Endothelial cell of umbilical vein (primary cell): ENCODE data around the gene KRT31. TPM values are rescaled to one million over a fixed set of nuclear protein-coding genes. Genes with fewer than 3 reads are reported as not detected.

Source experiments
- BruUV-seq: library from RNA; stranded (reverse); fragments of 400-500 nt; replicated peaks from 2 replicates; lab custom pipeline; 2021; lab: Mats Ljungman, UMichigan
- CTCF ChIA-PET: fragments of 300-600, 350-600 bp; sonication (Branson Sonifier 250); formaldehyde crosslinking; loops from one replicate; lab custom pipeline; 2021; ENCODE audit warnings: antibody characterized with exemption, inconsistent platforms; lab: Charles Lee
- POLR2A ChIA-PET: fragments of 300-600, 350-600 bp; sonication (Branson Sonifier 250); formaldehyde crosslinking; loops from one replicate; lab custom pipeline; 2021; ENCODE audit warnings: antibody characterized with exemption, inconsistent platforms; lab: Charles Lee
- DNase-seq: peaks from one replicate; pipeline ENCODE4 v3.0.0-alpha.2; 2011; ENCODE audit warnings: low read depth, low spot score
- FAIRE-seq: peaks from 2 replicates; lab custom pipeline; 2011; peaks lifted over from hg19 to GRCh38; lab: Jason Lieb, UNC
- H2AFZ ChIP-seq: 2 replicates; pipeline ENCODE4 v1.6.0; 2012; ENCODE audit warnings: low read depth, low read length, control low read depth, inconsistent platforms
- H3K27ac ChIP-seq: 2 replicates; pipeline ENCODE4 v1.5.1; 2011; ENCODE audit warnings: low read depth, mild to moderate bottlenecking, control low read depth, low read length, moderate library complexity; ENCODE audit not compliant: insufficient read depth
- H3K27me3 ChIP-seq, 2 experiments: 2 replicates each; pipeline versions ENCODE4 v1.6.0 to v1.6.1; 2011; ENCODE audit warnings: low read length in 2 of 2, mixed read lengths in 1 of 2; ENCODE audit not compliant: control insufficient read depth in 2 of 2, insufficient read depth in 2 of 2
- H3K36me3 ChIP-seq, 2 experiments: 2 replicates in 1 of 2; 3 replicates in 1 of 2; pipeline ENCODE4 v1.5.1; 2011; ENCODE audit warnings: low read length in 2 of 2, mild to moderate bottlenecking in 1 of 2, moderate library complexity in 1 of 2; ENCODE audit not compliant: control insufficient read depth in 2 of 2, insufficient read depth in 2 of 2; ENCODE audit errors: extremely low read depth in 1 of 2
- H3K4me1 ChIP-seq: 3 replicates; pipeline ENCODE4 v1.5.1; 2011; ENCODE audit warnings: mild to moderate bottlenecking, low read length; ENCODE audit not compliant: control insufficient read depth, insufficient read depth; ENCODE audit errors: extremely low read depth
- H3K4me2 ChIP-seq: 2 replicates; pipeline ENCODE4 v1.6.1; 2011; ENCODE audit warnings: low read length, control low read depth, mixed read lengths; ENCODE audit not compliant: insufficient read depth
- H3K4me3 ChIP-seq, 3 experiments: fragments of 200-600 bp in 1 of 3; sonication (generic), shearing (Covaris generic) in 1 of 3; replicated peaks in 1 of 3; 2 replicates each; pipeline ENCODE4 v1.5.1; 2011 to 2016; ENCODE audit warnings: control low read depth in 3 of 3, low read length in 3 of 3, mild to moderate bottlenecking in 2 of 3, inconsistent platforms in 1 of 3, low read depth in 1 of 3, moderate library complexity in 1 of 3; ENCODE audit not compliant: insufficient read depth in 1 of 3
- H3K79me2 ChIP-seq: 2 replicates; pipeline ENCODE4 v1.6.0; 2012; ENCODE audit warnings: low read length, inconsistent platforms; ENCODE audit not compliant: control insufficient read depth, insufficient read depth
- H3K9ac ChIP-seq: replicated peaks from 2 replicates; pipeline ENCODE3; 2011; ENCODE audit warnings: low read length, control low read depth; ENCODE audit not compliant: insufficient read depth; ENCODE audit errors: extremely low read depth
- H3K9me1 ChIP-seq: replicated peaks from 3 replicates; pipeline ENCODE4 v1.6.0; 2011; ENCODE audit warnings: mild to moderate bottlenecking, low read length; ENCODE audit not compliant: control insufficient read depth, insufficient read depth; ENCODE audit errors: extremely low read depth
- H3K9me3 ChIP-seq: replicated peaks from 2 replicates; pipeline ENCODE4 v1.5.1; 2012; ENCODE audit warnings: low read length, inconsistent platforms; ENCODE audit not compliant: control insufficient read depth, insufficient read depth
- H4K20me1 ChIP-seq: replicated peaks from 2 replicates; pipeline ENCODE3; 2011; ENCODE audit warnings: mild to moderate bottlenecking, low read length; ENCODE audit not compliant: control insufficient read depth, insufficient read depth; ENCODE audit errors: extremely low read depth
- EZH2 ChIP-seq: IDR thresholded peaks from 2 replicates; pipeline ENCODE4 v1.6.1; 2012; ENCODE audit warnings: borderline replicate concordance, low read depth, mild to moderate bottlenecking, moderate library complexity, low read length, inconsistent platforms; ENCODE audit not compliant: severe bottlenecking
- FOS ChIP-seq: IDR thresholded peaks from 2 replicates; pipeline ENCODE4 v1.6.1; 2011; ENCODE audit warnings: mild to moderate bottlenecking, low read length, moderate library complexity, borderline replicate concordance; ENCODE audit not compliant: insufficient read depth
- GATA2 ChIP-seq: IDR thresholded peaks from 2 replicates; pipeline ENCODE4 v1.7.0; 2011; ENCODE audit warnings: low read depth, mild to moderate bottlenecking, moderate library complexity, mixed read lengths, low read length; ENCODE audit not compliant: insufficient read length, insufficient read depth
- JUN ChIP-seq: IDR thresholded peaks from 2 replicates; pipeline ENCODE4 v1.6.1; 2011; ENCODE audit warnings: borderline replicate concordance, low read depth; ENCODE audit not compliant: insufficient read length, insufficient read depth
- MAX ChIP-seq: IDR thresholded peaks from 2 replicates; pipeline ENCODE4 v1.6.1; 2011; ENCODE audit not compliant: insufficient read depth, insufficient read length
- MYC ChIP-seq: IDR thresholded peaks from one replicate; pipeline ENCODE4 v1.6.1; 2011; ENCODE audit warnings: mild to moderate bottlenecking, low read depth, low read length
- POLR2A ChIP-seq: IDR thresholded peaks from 2 replicates; pipeline ENCODE4 v1.6.1; 2012; ENCODE audit warnings: low read depth, mild to moderate bottlenecking, control low read depth, low read length
- POLR2AphosphoS5 ChIP-seq: IDR thresholded peaks from 2 replicates; pipeline ENCODE4 v1.6.1; 2012; ENCODE audit warnings: low read depth, mild to moderate bottlenecking, control low read depth, low read length, moderate library complexity; ENCODE audit not compliant: insufficient read depth
- dilution Hi-C: fragments of 300-500 bp; cut with MboI; formaldehyde crosslinking; loops from one replicate; pipeline ENCODE4 v1.15.0; 2019; ENCODE audit warnings: low sequenced_read_pairs; ENCODE audit not compliant: extremely low pct_ligation_motif_present
- intact Hi-C: fragments of 100-400 bp; cut with micrococcal nuclease; formaldehyde crosslinking; loops from one replicate; pipeline ENCODE4 v1.10.0; 2022
- polyA plus RNA-seq, 4 experiments: library from polyadenylated mRNA; depleted of rRNA in 3 of 4; stranded (reverse) in 3 of 4; unstranded in 1 of 4; fragments of >200 nt; gene quantifications; 2 replicates each; pipeline versions ENCODE4 v1.2.1 to v1.2.3, GENCODE V29; 2011 to 2012; ENCODE audit warnings: missing spikeins in 1 of 4
- total RNA-seq: library from RNA; stranded (reverse); gene quantifications from 2 replicates; pipeline ENCODE4 v1.2.3, GENCODE V29; 2021
- TF ChIP-seq, protein P1 (sequence below), 2 donors: IDR thresholded peaks; 1 replicate in 1 of 2; 2 replicates in 1 of 2; pipeline ENCODE4 v1.5.1; 2011; ENCODE audit warnings: low read length in 2 of 2, mild to moderate bottlenecking in 2 of 2, moderate library complexity in 2 of 2, control low read depth in 1 of 2, inconsistent platforms in 1 of 2, low read depth in 1 of 2; ENCODE audit not compliant: insufficient read depth in 1 of 2; ENCODE audit errors: extremely low read depth in 1 of 2

KRT31 gene
- total and polyA plus RNA-seq, 2 donors (not counting 3 experiments of a cell fraction or from before 2014, with no cell fraction given) = not detected

DNA sequence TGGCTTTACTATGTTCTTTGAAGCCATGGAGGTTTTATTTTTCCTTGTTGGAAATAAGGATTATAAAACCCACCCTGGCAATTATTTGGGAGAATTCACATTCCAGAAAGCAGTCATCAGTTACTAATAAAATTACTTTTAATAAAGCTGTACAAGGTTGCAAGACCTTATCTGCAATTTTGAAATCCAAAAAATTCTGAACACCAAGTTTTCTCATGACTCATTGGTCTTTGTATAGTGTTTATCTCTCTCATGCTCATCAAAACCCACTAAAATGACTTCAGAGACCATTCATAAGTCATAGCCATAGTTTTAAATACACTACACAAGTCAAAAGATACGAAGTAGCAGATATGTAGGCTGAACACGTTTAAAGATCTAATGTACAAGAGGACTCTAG, 49.4 kb upstream of the KRT31 start:
- DNase-seq = no peak
- no peak overlapping the region for H3K27ac ChIP-seq
- no peaks in the 10 kb centered on the region for H3K9me3 ChIP-seq
- dilution Hi-C loops = no loop called here
- no TSS peak for BruUV-seq
- no peaks in the 10 kb centered on the region for H4K20me1 ChIP-seq
- no peaks in the 10 kb centered on the region for H3K36me3 ChIP-seq
- H3K4me3 ChIP-seq = no peak overlapping the region
- no peaks in the 10 kb centered on the region for H3K4me1 ChIP-seq
- H3K4me2 ChIP-seq = no peak overlapping the region
- H2AFZ ChIP-seq = no peak overlapping the region
- H3K79me2 ChIP-seq = no peaks in the 10 kb centered on the region
- POLR2A ChIA-PET = no interaction called here
- no peak for TF ChIP-seq EZH2
- TF ChIP-seq MAX = no peak
- no peak for TF ChIP-seq POLR2AphosphoS5
- no peak for TF ChIP-seq POLR2A
- TF ChIP-seq MYC = no peak
- TF ChIP-seq, protein P1, sequence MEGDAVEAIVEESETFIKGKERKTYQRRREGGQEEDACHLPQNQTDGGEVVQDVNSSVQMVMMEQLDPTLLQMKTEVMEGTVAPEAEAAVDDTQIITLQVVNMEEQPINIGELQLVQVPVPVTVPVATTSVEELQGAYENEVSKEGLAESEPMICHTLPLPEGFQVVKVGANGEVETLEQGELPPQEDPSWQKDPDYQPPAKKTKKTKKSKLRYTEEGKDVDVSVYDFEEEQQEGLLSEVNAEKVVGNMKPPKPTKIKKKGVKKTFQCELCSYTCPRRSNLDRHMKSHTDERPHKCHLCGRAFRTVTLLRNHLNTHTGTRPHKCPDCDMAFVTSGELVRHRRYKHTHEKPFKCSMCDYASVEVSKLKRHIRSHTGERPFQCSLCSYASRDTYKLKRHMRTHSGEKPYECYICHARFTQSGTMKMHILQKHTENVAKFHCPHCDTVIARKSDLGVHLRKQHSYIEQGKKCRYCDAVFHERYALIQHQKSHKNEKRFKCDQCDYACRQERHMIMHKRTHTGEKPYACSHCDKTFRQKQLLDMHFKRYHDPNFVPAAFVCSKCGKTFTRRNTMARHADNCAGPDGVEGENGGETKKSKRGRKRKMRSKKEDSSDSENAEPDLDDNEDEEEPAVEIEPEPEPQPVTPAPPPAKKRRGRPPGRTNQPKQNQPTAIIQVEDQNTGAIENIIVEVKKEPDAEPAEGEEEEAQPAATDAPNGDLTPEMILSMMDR (IDR thresholded peaks at IDR 0.05; ENCODE audit: extremely low read depth in 1 of 2, insufficient read depth in 1 of 2, low read depth in 1 of 2, low read length in 2 of 2) = no peak
- no peak for TF ChIP-seq FOS
- TF ChIP-seq GATA2 = no peak
- TF ChIP-seq JUN = no peak
- CTCF ChIA-PET = no interaction called here
- no peaks in the 10 kb centered on the region for H3K9me1 ChIP-seq
- no peak for FAIRE-seq
- H3K27me3 ChIP-seq = peaks cover 3 to 5% of the 10 kb centered on the region in 2 experiments
- no peak overlapping the region for H3K9ac ChIP-seq
- intact Hi-C loops = no loop called here
